ENCODE results near the gene OR52M1. TPM values are rescaled to one million over a fixed set of nuclear protein-coding genes. Genes with fewer than 3 reads are reported as not detected.

The OR52M1 gene, protein sequence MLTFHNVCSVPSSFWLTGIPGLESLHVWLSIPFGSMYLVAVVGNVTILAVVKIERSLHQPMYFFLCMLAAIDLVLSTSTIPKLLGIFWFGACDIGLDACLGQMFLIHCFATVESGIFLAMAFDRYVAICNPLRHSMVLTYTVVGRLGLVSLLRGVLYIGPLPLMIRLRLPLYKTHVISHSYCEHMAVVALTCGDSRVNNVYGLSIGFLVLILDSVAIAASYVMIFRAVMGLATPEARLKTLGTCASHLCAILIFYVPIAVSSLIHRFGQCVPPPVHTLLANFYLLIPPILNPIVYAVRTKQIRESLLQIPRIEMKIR
- not detected in 2 replicates for total RNA-seq (2021)
- Bru-seq, nascent RNA, result not detected
- not detected for BruChase-seq, experiment 1, labeled RNA remaining after a 2-hour chase
- not detected for BruChase-seq, experiment 2, labeled RNA remaining after a 6-hour chase
- long read RNA-seq, result 0 reads

GRCh38 chr11:4544891-4545290 lies at the start of gene OR52M1:
Gene OR52M1, plus strand, starts transcription at chr11:4545191. Its CDS starts 0 bp downstream, at chr11:4545191.
- intact Hi-C loops (cut with micrococcal nuclease; ENCODE audit: unreplicated experiment), result no loop called here
- ChIA-PET POLR2A (ENCODE audit: unreplicated experiment) (no interaction called here), CTCF (no interaction called here)
- no peak for TF ChIP-seq CTCF (conservative IDR thresholded peaks at IDR 0.05)
- Histone ChIP-seq H3K36me3 (ENCODE audit: low read depth) (no peaks in the 10 kb centered on the region), H3K27me3 (ENCODE audit: insufficient read depth, low read depth) (no peaks in the 10 kb centered on the region), H3K4me2 (no peak within 1 kb of the TSS), H2AFZ (no peak within 1 kb of the TSS), H3F3A (ENCODE audit: insufficient read depth, low read depth) (no peaks in the 10 kb centered on the region), H3K79me2 (ENCODE audit: low read depth) (no peaks in the 10 kb centered on the region), H3K4me1 (replicated peaks; ENCODE audit: insufficient read depth) (no peaks in the 10 kb centered on the region), H4K20me1 (ENCODE audit: insufficient read depth) (no peaks in the 10 kb centered on the region), H3K9me2 (ENCODE audit: insufficient read depth) (no peaks in the 10 kb centered on the region), H3K9me3 (ENCODE audit: insufficient read depth, low read depth) (no peaks in the 10 kb centered on the region), H3K27ac (no peak within 1 kb of the TSS), H3K4me3 (no peak within 1 kb of the TSS)
- no TSS peak for BruUV-seq (replicated peaks)
- DNase-seq, result no peak

DNA sequence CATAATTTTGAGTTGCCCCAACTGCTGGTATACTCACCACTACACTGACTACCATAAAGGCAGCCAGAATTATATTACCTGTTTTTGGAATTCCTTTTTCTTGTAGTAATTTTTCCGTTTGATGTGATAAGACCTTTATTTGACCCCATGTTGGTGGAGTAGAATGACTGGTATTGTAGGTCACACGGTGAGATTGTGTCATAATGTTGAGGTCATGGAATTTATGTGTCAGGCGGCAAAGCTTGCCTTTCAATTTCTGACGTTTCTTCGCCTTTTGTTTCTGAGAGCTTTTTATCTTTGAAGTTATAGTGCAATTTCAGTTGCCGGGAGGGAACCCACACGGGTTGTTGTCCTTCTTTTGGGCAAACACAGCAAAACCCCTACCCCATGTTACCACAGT lies 49.5 kb upstream of the OR52M1 start:
- peak overlapping the region; percentile 7; the same call in 1 of the 2 replicates for H3K4me2 ChIP-seq
- no peak overlapping the region for H3K27ac ChIP-seq
- H3K27me3 ChIP-seq (ENCODE audit: insufficient read depth, low read depth), result no peaks in the 10 kb centered on the region; the same call in 1 of the 2 replicates
- H3K9me2 ChIP-seq (ENCODE audit: insufficient read depth), result no peaks in the 10 kb centered on the region
- no peaks in the 10 kb centered on the region for H3F3A ChIP-seq (ENCODE audit: insufficient read depth, low read depth)
- ChIA-PET POLR2A (ENCODE audit: unreplicated experiment) (no interaction called here), CTCF (no interaction called here)
- no peaks in the 10 kb centered on the region for H3K9me3 ChIP-seq (ENCODE audit: insufficient read depth, low read depth)
- TF ChIP-seq EZH2 (IDR thresholded peaks at IDR 0.05; ENCODE audit: low read depth) (no peak), CTCF (conservative IDR thresholded peaks at IDR 0.05) (no peak)
- H2AFZ ChIP-seq, result no peak overlapping the region
- H3K4me1 ChIP-seq (replicated peaks; ENCODE audit: insufficient read depth), result no peaks in the 10 kb centered on the region
- intact Hi-C loops (cut with micrococcal nuclease; ENCODE audit: unreplicated experiment), result no loop called here
- peak in 1 of 2 experiments; percentile 38 for DNase-seq
- H3K79me2 ChIP-seq (ENCODE audit: low read depth), result no peaks in the 10 kb centered on the region
- H3K4me3 ChIP-seq, result no peak overlapping the region
- no TSS peak for BruUV-seq (replicated peaks)
- H3K36me3 ChIP-seq (ENCODE audit: low read depth), result no peaks in the 10 kb centered on the region
- H4K20me1 ChIP-seq (ENCODE audit: insufficient read depth), result no peaks in the 10 kb centered on the region

DNA sequence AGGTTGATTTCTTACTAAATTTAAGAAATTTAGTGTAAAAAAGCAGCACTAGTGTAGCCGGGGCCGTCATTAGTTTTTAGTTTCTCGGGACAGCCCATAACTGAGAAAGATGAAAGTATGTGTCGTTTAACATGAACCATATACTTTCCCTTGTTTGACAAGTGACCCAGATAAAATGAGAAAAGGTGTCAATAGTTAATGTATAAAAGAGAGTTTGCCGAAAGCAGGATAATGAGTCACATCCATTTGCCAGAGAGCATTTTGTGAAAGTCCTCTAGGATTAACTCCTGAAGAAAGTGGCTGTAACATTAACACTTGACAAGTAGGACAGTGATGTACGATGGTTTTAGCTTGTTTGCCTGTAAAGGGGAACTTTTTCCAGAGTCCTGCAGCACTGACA lies 49.0 kb upstream of the OR52M1 start:
- Histone ChIP-seq H3K4me1 (replicated peaks; ENCODE audit: insufficient read depth) (no peaks in the 10 kb centered on the region), H4K20me1 (ENCODE audit: insufficient read depth) (no peaks in the 10 kb centered on the region), H3K9me3 (ENCODE audit: insufficient read depth, low read depth) (no peaks in the 10 kb centered on the region), H3K36me3 (ENCODE audit: low read depth) (no peaks in the 10 kb centered on the region), H3F3A (ENCODE audit: insufficient read depth, low read depth) (no peaks in the 10 kb centered on the region), H3K79me2 (ENCODE audit: low read depth) (no peaks in the 10 kb centered on the region), H3K4me2 (peak overlapping the region; percentile 16; the same call in 1 of the 2 replicates), H3K27me3 (ENCODE audit: insufficient read depth, low read depth) (no peaks in the 10 kb centered on the region; the same call in 1 of the 2 replicates), H2AFZ (no peak overlapping the region), H3K27ac (no peak overlapping the region), H3K4me3 (no peak overlapping the region), H3K9me2 (ENCODE audit: insufficient read depth) (no peaks in the 10 kb centered on the region)
- CTCF ChIA-PET, result no interaction called here
- TF ChIP-seq EZH2 (IDR thresholded peaks at IDR 0.05; ENCODE audit: low read depth), result no peak
- TF ChIP-seq CTCF (conservative IDR thresholded peaks at IDR 0.05), result no peak
- intact Hi-C loops (cut with micrococcal nuclease; ENCODE audit: unreplicated experiment), result no loop called here
- DNase-seq, result no peak
- no TSS peak for BruUV-seq (replicated peaks)
- POLR2A ChIA-PET (ENCODE audit: unreplicated experiment), result no interaction called here

All from PC-9 (cell line).